Right cardiac atrium (tissue), 5 donors: ENCODE data around the gene ZFYVE21. TPM values are rescaled to one million over a fixed set of nuclear protein-coding genes. Genes with fewer than 3 reads are reported as not detected.

Source experiments
- ATAC-seq, 2 donors: fragments of 200-7000 bp; cut with Tn5 transposase; one replicate each; pipeline versions ENCODE4 v1.8.0 to v1.9.1; 2020; ENCODE audit warnings: moderate library complexity in 2 of 2, mild to moderate bottlenecking in 1 of 2
- DNase-seq, 3 donors: peaks; one replicate each; pipeline ENCODE4 v3.0.0-alpha.2; 2020
- H3K27ac ChIP-seq: one replicate; pipeline ENCODE4 v1.5.1; 2013; ENCODE audit warnings: mild to moderate bottlenecking, low read length, control low read depth, moderate library complexity
- H3K27me3 ChIP-seq: one replicate; pipeline ENCODE4 v1.6.1; 2013; ENCODE audit not compliant: control insufficient read depth, insufficient read depth
- H3K4me1 ChIP-seq: one replicate; pipeline ENCODE4 v1.6.1; 2013; ENCODE audit warnings: low read length; ENCODE audit not compliant: control insufficient read depth, insufficient read depth
- H3K4me3 ChIP-seq: one replicate; pipeline ENCODE4 v1.5.1; 2013; ENCODE audit warnings: low read length, control low read depth
- H3K9me3 ChIP-seq: one replicate; pipeline ENCODE4 v1.6.1; 2013; ENCODE audit warnings: low read length; ENCODE audit not compliant: control insufficient read depth
- WGBS: extraction: QIAGEN DNeasy Blood & Tissue Kit; methylation state at CpG from one replicate; pipeline ENCODE4 v1.1.7; 2013; 5-methylcytosine and 5-hydroxymethylcytosine counted together
- intact Hi-C, 4 donors: fragments of 100-400 bp; cut with DNase I; formaldehyde crosslinking; loops; one replicate each; pipeline versions ENCODE4 v1.11.0 to v1.14.0; 2022 to 2023
- long read RNA-seq, 4 donors: library from polyadenylated mRNA; unstranded; transcript quantifications; one replicate each; pipeline ENCODE4 v2.0.0, GENCODE V29; 2020 to 2021
- polyA plus RNA-seq: library from polyadenylated mRNA; stranded (reverse); fragments of 200-250 nt; gene quantifications from one replicate; pipeline ENCODE4 v1.2.3, GENCODE V29; 2013
- total RNA-seq, 4 donors: library from RNA; stranded (reverse); fragmentation: NEBNext Ultra II Directional; extraction: Animal tissue kit (Norgen Biotek cat#: 25700); gene quantifications; one replicate each; pipeline ENCODE4 v1.2.1, GENCODE V29; 2021
- donor health status: healthy with polysubstance abuse.
- donor health status: DM: no; HTN: yes; CAD: no.
- donor health status: DM: no; HTN: no; CAD: no.
- donor health status: DM: no; HTN: yes; CAD: no; lungs with severe emphysema.
- donor health status: DM: yes; HTN: yes; CAD: no.

ZFYVE21 gene
- 10 to 100 TPM; 42.0 to 61.0 (median 52.4) TPM for total RNA-seq
- 66.8 TPM for polyA plus RNA-seq
- long read RNA-seq, donor 1, transcript ZFYVE21-201 (8 exons, 1,521 nt) = minor isoform, 6 of 153 reads
- long read RNA-seq, donor 1, transcript ZFYVE21-202 (7 exons, 1,383 nt) = major isoform, 138 of 153 reads
- long read RNA-seq, donor 1, partial matches to known transcripts = 0 of 153 reads
- long read RNA-seq, donor 1, other reads (novel, unspliced or antisense) = 9 of 153 reads
- long read RNA-seq, donor 2, transcript ZFYVE21-202 (7 exons, 1,383 nt) = major isoform, 69 of 82 reads
- long read RNA-seq, donor 2, partial matches to known transcripts = 1 of 82 reads
- long read RNA-seq, donor 2, other reads (novel, unspliced or antisense) = 6 of 82 reads
- long read RNA-seq, donor 3, transcript ZFYVE21-201 (8 exons, 1,521 nt) = minor isoform, 15 of 320 reads
- long read RNA-seq, donor 3, transcript ZFYVE21-202 (7 exons, 1,383 nt) = major isoform, 279 of 320 reads
- long read RNA-seq, donor 3, partial matches to known transcripts = 3 of 320 reads
- long read RNA-seq, donor 3, other reads (novel, unspliced or antisense) = 18 of 320 reads
- long read RNA-seq, donor 4, transcript ZFYVE21-202 (7 exons, 1,383 nt) = major isoform, 75 of 83 reads
- long read RNA-seq, donor 4, partial matches to known transcripts = 2 of 83 reads
- long read RNA-seq, donor 4, other reads (novel, unspliced or antisense) = 4 of 83 reads

- Histone ChIP-seq H3K4me1 (peaks cover 10% of the 10 kb centered on the region), H3K4me3 (peak within 1 kb of the TSS; percentile 96)
- intact Hi-C loops = no loop called here
Measured at GRCh38 chr14:103715052-103716000, at the start of gene ZFYVE21, which contains the start of gene XRCC3. TSS of gene ZFYVE21 (plus strand) at chr14:103715810. CDS start at chr14:103715842, 32 bp downstream. TSS of gene XRCC3 (minus strand) at chr14:103715451. CDS start at chr14:103711087, 4,364 bp downstream.

GRCh38 chr14:103667671-103668070, 47.9 kb upstream of the ZFYVE21 start:
- no peak for ATAC-seq

More at GRCh38 chr14:103715052-103716000, at the start of gene ZFYVE21, which contains the start of gene XRCC3:
- under 1% methylated on average over 121 of the region's 121 CpGs for WGBS
- Histone ChIP-seq H3K27me3 (no peaks in the 10 kb centered on the region), H3K9me3 (no peaks in the 10 kb centered on the region), H3K27ac (peak within 1 kb of the TSS; percentile 69)
- ATAC-seq (peak; percentile 95 to 97), DNase-seq (peak; percentile 100)

GRCh38 chr14:103668117-103668516, 47.5 kb upstream of the ZFYVE21 start:
- intact Hi-C loops = no loop called here
- H3K9me3 ChIP-seq = no peaks in the 10 kb centered on the region
- H3K4me1 ChIP-seq = no peaks in the 10 kb centered on the region
- no peaks in the 10 kb centered on the region for H3K27me3 ChIP-seq
- no peak for DNase-seq
- ATAC-seq = no peak
- 97% methylated on average over 3 of the region's 3 CpGs for WGBS
- no peak overlapping the region for H3K27ac ChIP-seq
- no peak overlapping the region for H3K4me3 ChIP-seq

More at GRCh38 chr14:103667671-103668070, 47.9 kb upstream of the ZFYVE21 start:
- Histone ChIP-seq H3K9me3 (no peaks in the 10 kb centered on the region), H3K27me3 (no peaks in the 10 kb centered on the region), H3K4me3 (no peak overlapping the region), H3K27ac (no peak overlapping the region), H3K4me1 (no peaks in the 10 kb centered on the region)
- 90% methylated on average over 4 of the region's 4 CpGs for WGBS
- intact Hi-C loops = no loop called here
- DNase-seq = no peak

- intact Hi-C loops = no loop called here
- ATAC-seq = no peak
Measured at GRCh38 chr14:103669370-103669769, 46.2 kb upstream of the ZFYVE21 start.

GRCh38 chr14:103671911-103672310, 43.7 kb upstream of the ZFYVE21 start:
- no peak overlapping the region for H3K4me3 ChIP-seq
- no peaks in the 10 kb centered on the region for H3K4me1 ChIP-seq
- no peaks in the 10 kb centered on the region for H3K9me3 ChIP-seq
- 93% methylated on average over 4 of the region's 4 CpGs for WGBS
- H3K27ac ChIP-seq = no peak overlapping the region
- H3K27me3 ChIP-seq = no peaks in the 10 kb centered on the region
- intact Hi-C loops = no loop called here
- DNase-seq = no peak
- no peak for ATAC-seq

More at GRCh38 chr14:103669370-103669769, 46.2 kb upstream of the ZFYVE21 start:
- Histone ChIP-seq H3K27ac (no peak overlapping the region), H3K4me3 (no peak overlapping the region), H3K27me3 (no peaks in the 10 kb centered on the region), H3K9me3 (no peaks in the 10 kb centered on the region), H3K4me1 (no peaks in the 10 kb centered on the region)
- 96% methylated on average over 2 of the region's 2 CpGs for WGBS
- DNase-seq = no peak

GRCh38 chr14:103675957-103676356, 39.7 kb upstream of the ZFYVE21 start:
- H3K9me3 ChIP-seq = no peaks in the 10 kb centered on the region
- H3K4me3 ChIP-seq = no peak overlapping the region
- DNase-seq = no peak
- no peaks in the 10 kb centered on the region for H3K27me3 ChIP-seq
- 94% methylated on average over 8 of the region's 8 CpGs for WGBS
- ATAC-seq = no peak
- intact Hi-C loops = no loop called here
- H3K27ac ChIP-seq = no peak overlapping the region
- H3K4me1 ChIP-seq = no peaks in the 10 kb centered on the region

GRCh38 chr14:103676881-103677675, 38.5 kb upstream of the ZFYVE21 start:
- H3K27me3 ChIP-seq = no peaks in the 10 kb centered on the region
- intact Hi-C loops = no loop called here
- no peak for DNase-seq
- no peaks in the 10 kb centered on the region for H3K4me1 ChIP-seq
- ATAC-seq = no peak
- no peak overlapping the region for H3K4me3 ChIP-seq
- WGBS = 62% methylated on average over 16 of the region's 16 CpGs
- H3K27ac ChIP-seq = no peak overlapping the region
- H3K9me3 ChIP-seq = no peaks in the 10 kb centered on the region

- peak in 2 of 3 donors; percentile 79 to 84 for DNase-seq
- Histone ChIP-seq H3K27me3 (no peaks in the 10 kb centered on the region), H3K4me3 (no peak overlapping the region), H3K9me3 (no peaks in the 10 kb centered on the region), H3K4me1 (no peaks in the 10 kb centered on the region), H3K27ac (no peak overlapping the region)
- intact Hi-C loops = no loop called here
- peak; percentile 77 to 82 for ATAC-seq
- 40% methylated on average over 13 of the region's 13 CpGs for WGBS
Measured at GRCh38 chr14:103679351-103679750, 36.3 kb upstream of the ZFYVE21 start.

- ATAC-seq (no peak), DNase-seq (no peak)
- no peaks in the 10 kb centered on the region for H3K9me3 ChIP-seq
- H3K27ac ChIP-seq = no peak overlapping the region
- intact Hi-C loops = no loop called here
- WGBS = 79% methylated on average over 17 of the region's 17 CpGs
- no peaks in the 10 kb centered on the region for H3K27me3 ChIP-seq
- H3K4me3 ChIP-seq = no peak overlapping the region
- no peaks in the 10 kb centered on the region for H3K4me1 ChIP-seq
Measured at GRCh38 chr14:103680491-103681231, 34.9 kb upstream of the ZFYVE21 start.
